ENCODE measurements around the gene SAXO1. TPM values are rescaled to one million over a fixed set of nuclear protein-coding genes. Genes with fewer than 3 reads are reported as not detected.
A peak's percentile ranks its signal among the peaks of the same experiment; 100 is the strongest.

The SAXO1 gene
- total RNA-seq, 1 experiment from 2014 or later = 0.09 TPM

GRCh38 chr9:18920141-18921084, 112.6 kb downstream of the SAXO1 start:
- H3K4me3 Mint-ChIP-seq = no peak overlapping the region
- no peak overlapping the region for H3K27ac Mint-ChIP-seq
- CTCF ChIA-PET = no interaction called here
- no peaks in the 10 kb centered on the region for H3K27me3 Mint-ChIP-seq (ENCODE audit: low read depth)
- no peak for TF ChIP-seq ZNF263 (CRISPR knock-in tag; IDR thresholded peaks at IDR 0.05; ENCODE audit: low read depth)
- TF ChIP-seq E2F4 (CRISPR knock-in tag; IDR thresholded peaks at IDR 0.05; ENCODE audit: borderline replicate concordance, low read depth) = no peak
- no peak for TF ChIP-seq ZNF138 (CRISPR knock-in tag; conservative IDR thresholded peaks at IDR 0.05)
- no peak for TF ChIP-seq STAT6 (CRISPR knock-in tag; conservative IDR thresholded peaks at IDR 0.05; ENCODE audit: low read depth)
- TF ChIP-seq TEAD4 (CRISPR knock-in tag; IDR thresholded peaks at IDR 0.05) = no peak
- no peak for TF ChIP-seq MAX (CRISPR knock-in tag; IDR thresholded peaks at IDR 0.05)
- TF ChIP-seq CREM (CRISPR knock-in tag; IDR thresholded peaks at IDR 0.05) = no peak
- no peak for TF ChIP-seq PRDM15 (CRISPR knock-in tag; IDR thresholded peaks at IDR 0.05)
- TF ChIP-seq PREB (CRISPR knock-in tag; IDR thresholded peaks at IDR 0.05; ENCODE audit: borderline replicate concordance) = no peak
- TF ChIP-seq NFYB (CRISPR knock-in tag; conservative IDR thresholded peaks at IDR 0.05; ENCODE audit: low read depth) = no peak
- peaks cover 9% of the 10 kb centered on the region for H3K9me3 Mint-ChIP-seq
- 0 out of 2 replicates have a peak, but pooled peaks cover 4% of the 10 kb centered on the region for H3K4me1 Mint-ChIP-seq
- no peak for DNase-seq (ENCODE audit: low spot score)
- no peak for ATAC-seq
- POLR2A ChIA-PET = no interaction called here
- H3K36me3 Mint-ChIP-seq = no peaks in the 10 kb centered on the region

- POLR2A ChIA-PET = no interaction called here
Measured at GRCh38 chr9:18911714-18912342, 121.2 kb downstream of the SAXO1 start.

More at GRCh38 chr9:18911714-18912342, 121.2 kb downstream of the SAXO1 start:
- CTCF ChIA-PET = interaction anchor here (0.6 kb wide), 1 partner anchor 304 kb away, joined by 4 read pairs; no protein-coding TSS in a partner anchor
- no peak for DNase-seq (ENCODE audit: low spot score)
- no peaks in the 10 kb centered on the region for H3K27me3 Mint-ChIP-seq (ENCODE audit: low read depth)
- H3K36me3 Mint-ChIP-seq = no peaks in the 10 kb centered on the region
- peaks cover 12% of the 10 kb centered on the region for H3K9me3 Mint-ChIP-seq
- ATAC-seq = peak; percentile 64
- H3K4me1 Mint-ChIP-seq = peaks cover 27% of the 10 kb centered on the region
- 0 out of 2 replicates have a peak overlapping the region, but pooled peaks have one; percentile 23 for H3K27ac Mint-ChIP-seq
- H3K4me3 Mint-ChIP-seq = no peak overlapping the region
- TF ChIP-seq PRDM15 (CRISPR knock-in tag; IDR thresholded peaks at IDR 0.05) (0 out of 2 replicates have a peak, but pooled peaks have one; percentile 13), EMX1 (CRISPR knock-in tag; IDR thresholded peaks at IDR 0.05) (no peak), ATF6 (CRISPR knock-in tag; IDR thresholded peaks at IDR 0.05) (no peak)
